ENCODE data around the gene SULT4A1.

SULT4A1 gene

DNA sequence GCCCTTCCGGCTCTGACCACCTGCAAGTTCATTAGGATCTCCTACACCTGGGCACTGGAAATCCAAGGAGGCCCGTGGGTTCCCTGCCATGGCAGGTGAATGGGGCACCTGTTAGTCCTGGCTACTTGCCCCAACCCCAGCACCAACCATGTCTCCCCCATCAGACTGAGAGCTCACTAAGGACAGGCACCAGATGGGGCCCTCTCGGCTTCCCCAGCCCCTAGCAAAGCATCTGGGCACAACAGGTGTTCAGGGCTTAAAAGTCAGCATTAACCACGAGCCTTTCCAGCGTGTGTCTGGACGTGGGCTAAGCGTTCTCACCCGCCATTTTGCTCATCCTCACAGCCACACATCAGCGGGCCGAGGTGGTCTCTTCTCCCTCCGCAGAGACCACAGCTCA lies 2.2 kb downstream of the SULT4A1 start:
- no peak for DNase-seq (ENCODE audit: low spot score)

DNA sequence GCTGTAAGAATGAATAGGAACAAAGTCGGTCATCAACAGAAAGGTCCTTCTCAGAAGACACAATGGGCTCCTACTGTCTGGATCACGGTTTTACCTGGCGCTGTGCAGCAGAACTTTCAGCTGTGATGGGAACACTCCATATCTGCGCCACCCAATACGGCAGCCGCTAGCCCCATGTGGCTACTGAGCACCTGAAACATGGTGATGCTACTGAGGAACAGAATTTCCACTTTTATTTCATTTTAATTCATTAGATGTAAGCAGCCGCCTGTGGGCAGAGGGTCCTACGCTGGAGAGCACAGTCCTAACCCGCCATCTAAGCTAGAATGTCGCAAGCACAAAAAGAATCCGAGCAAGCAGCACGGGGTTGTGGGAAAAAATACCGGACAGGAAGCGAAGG lies 2.7 kb downstream of the SULT4A1 start:
- no peak for DNase-seq (ENCODE audit: low spot score)

- DNase-seq (ENCODE audit: low spot score): no peak
Observed at GRCh38 chr22:43859176-43859575, 3.1 kb downstream of the SULT4A1 start.

GRCh38 chr22:43858156-43858895 lies 4.0 kb downstream of the SULT4A1 start:
- DNase-seq (ENCODE audit: low spot score): no peak

DNA sequence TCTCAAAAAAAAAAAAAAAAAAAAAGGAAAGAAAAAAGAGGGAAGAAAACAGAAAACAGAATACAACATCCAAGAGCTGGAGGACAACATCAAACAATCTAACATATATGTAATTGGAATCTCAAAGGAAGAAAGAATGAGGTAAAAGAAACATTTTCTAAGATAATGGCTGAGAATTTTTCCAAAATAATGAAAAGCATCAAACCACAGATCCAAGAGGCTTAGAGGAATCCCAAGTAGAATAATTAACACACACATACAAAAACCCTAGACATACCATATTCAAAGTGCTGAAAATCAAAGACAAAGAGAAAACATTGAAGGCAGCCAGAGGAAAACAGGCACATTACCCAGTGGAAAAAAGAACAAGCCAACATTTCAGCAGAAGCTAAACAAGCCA lies 4.9 kb downstream of the SULT4A1 start:
- no peak for DNase-seq (ENCODE audit: low spot score)

DNA sequence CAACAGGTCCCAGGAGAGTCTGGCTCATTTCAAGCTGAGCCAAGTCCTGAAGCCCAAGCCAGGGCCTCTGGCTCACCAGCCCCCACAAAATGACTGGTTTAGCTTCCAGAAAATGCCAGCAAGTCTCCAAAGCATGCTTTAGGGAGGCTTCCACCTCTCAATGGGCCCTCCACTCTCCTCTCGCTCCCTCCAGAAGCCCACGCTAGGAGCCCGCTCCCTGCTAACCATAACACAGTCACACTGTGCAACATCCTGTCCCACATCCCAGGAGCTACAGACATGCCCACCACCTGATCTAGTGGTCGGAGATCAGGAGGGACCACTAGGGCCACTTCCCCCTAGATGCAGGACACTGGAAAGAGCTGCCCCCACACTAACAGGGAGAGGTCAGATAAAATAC lies 6.9 kb downstream of the SULT4A1 start:
- DNase-seq (ENCODE audit: low spot score): no peak

- no peak for DNase-seq (ENCODE audit: low spot score)
Observed at GRCh38 chr22:43854786-43855271, 7.5 kb downstream of the SULT4A1 start.

GRCh38 chr22:43854121-43854785 lies 8.1 kb downstream of the SULT4A1 start:
- no peak for DNase-seq (ENCODE audit: low spot score)

- no peak for DNase-seq (ENCODE audit: low spot score)
Observed at GRCh38 chr22:43853328-43853931, 8.9 kb downstream of the SULT4A1 start.

DNA sequence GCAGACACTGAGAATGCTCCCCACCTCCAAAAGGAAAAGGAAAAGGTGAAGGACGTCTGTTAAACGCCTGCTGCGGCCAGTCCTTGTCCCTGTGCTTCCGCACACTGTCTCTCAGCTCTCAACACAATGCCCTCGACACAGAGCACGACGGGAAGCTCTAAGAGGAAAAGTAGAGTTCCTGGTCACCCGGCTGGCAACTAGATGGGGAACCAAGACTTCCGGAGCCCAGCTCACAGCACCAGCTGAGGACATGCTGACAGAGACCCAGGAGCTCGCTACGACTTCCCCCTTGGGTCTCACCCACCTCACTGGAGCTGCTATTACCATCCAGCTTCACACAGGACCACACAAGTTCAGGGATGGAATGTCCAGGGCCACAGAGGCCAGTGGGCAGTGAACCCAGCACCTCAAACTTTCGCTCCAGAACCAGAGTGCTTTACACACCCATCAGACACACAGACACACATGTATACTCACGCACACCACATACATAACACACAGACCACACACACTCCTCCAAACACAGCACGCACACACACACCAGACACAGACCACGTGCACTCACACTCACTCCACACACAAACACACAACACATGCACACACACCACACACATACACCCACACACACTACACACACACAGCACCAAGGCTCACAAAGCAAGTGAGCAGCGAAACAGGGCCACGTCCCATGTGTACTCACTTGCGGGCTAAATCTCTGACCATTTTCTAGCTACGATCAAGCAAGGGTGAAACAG lies 9.6 kb downstream of the SULT4A1 start:
- DNase-seq (ENCODE audit: low spot score): no peak

- DNase-seq (ENCODE audit: low spot score): no peak
Observed at GRCh38 chr22:43851979-43852307, 10.4 kb downstream of the SULT4A1 start.

- DNase-seq (ENCODE audit: low spot score): no peak
Observed at GRCh38 chr22:43851058-43851978, 11.0 kb downstream of the SULT4A1 start.

GRCh38 chr22:43850529-43850928 lies 11.8 kb downstream of the SULT4A1 start:
- no peak for DNase-seq (ENCODE audit: low spot score)

DNA sequence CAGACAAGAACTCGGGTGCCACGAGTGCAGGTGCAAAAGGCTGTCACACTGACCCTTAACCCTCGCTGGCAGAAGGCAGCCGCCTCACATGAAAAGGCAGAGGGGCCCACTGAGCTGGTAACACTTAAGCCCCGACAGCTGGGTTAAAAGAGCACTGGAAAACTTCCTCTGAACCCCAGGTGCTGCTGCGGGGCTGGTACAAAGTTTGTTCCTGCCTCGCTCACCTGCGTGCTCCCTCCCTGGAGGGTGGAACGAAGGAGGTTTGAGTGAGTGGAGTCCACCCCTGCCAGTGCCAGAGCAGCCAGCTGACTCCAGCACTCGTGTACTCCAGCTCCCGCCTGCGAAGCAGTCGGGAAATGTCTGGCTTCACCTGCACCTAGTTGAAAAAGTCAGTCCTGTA lies 12.6 kb downstream of the SULT4A1 start:
- no peak for DNase-seq (ENCODE audit: low spot score)

DNA sequence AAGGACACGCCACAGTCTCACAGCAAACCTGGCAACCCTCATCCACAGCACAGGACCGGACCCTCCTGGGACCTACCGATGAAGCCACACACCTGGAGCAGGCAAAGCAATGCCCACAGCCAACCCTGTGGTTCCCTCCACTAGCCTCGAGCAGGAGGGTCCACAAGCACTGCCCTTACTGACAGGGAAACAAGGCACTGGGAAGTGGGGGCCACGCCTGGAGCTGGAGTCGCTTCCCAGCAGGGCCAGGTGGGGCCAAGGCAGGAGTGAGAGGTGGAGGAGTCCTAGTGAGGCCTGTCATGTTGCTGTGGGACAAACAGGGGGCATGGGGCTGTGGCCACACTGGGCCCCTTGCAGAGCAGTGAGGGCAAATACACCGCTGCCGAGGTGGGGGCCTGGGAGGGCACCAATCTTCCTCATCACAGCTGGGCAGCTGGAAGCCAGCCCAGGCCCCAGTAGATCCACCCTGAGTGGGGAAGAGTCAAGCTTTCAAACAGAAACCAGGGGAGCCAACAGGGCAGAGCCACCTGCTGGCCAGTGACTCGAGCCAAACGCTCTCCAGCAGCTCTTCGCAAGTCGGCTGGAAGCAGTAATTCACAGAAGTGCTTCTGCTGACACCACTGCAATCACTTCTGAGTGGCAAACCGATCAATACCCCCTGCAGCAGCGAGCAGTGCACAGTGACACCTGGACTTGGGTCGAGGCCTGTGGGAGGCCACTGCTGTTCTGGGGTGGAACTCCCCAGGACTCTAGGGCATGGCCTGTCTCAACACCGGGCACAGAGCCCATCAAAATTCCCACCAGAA lies 13.7 kb downstream of the SULT4A1 start:
- no peak for DNase-seq (ENCODE audit: low spot score)

DNA sequence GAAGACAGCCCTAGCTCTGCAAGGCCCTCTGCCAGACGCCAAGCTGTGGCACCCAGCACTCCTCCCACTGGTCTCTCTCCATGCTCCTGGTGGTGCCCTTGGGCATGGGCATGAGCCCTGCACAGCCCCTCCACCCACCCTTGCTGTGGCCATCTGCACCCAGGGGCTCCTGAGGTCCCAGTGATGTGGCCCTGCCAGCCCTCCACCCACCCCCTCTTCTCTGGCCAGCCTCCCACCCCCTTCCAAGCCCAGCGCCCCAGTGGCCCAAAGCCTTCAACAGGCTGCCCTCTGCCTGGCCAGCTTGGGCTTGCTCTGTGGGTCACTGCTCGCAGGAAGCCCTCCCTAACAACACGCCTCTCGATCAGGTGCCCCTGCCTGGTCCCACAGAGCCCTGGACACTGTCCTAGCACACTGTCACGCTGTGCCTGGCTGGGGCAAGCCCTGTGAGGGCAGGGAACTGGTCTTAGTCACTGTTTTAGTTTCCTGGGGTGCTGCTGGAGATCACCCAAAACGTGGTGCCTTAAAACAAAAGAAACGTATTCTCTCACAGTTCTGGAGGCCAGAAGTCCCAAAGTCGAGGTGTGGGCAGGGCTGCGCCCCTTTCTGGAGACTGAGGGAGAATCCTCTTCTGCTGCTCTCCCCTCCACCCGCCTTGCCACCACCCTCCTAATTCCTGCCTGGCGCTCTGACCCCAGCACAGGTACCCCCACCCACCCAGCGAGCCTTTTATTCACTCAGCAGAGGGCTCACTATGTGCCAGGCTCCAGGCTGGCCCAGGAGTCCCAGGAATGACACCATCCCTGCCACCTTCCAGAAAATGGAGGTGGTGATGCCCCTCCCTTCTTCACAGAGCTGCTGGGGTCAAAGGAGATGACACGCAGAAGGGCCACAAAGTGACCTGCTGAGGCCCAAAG lies 14.7 kb downstream of the SULT4A1 start:
- no peak for DNase-seq (ENCODE audit: low spot score)

- no peak for DNase-seq (ENCODE audit: low spot score)
Observed at GRCh38 chr22:43846966-43847365, 15.3 kb downstream of the SULT4A1 start.

DNA sequence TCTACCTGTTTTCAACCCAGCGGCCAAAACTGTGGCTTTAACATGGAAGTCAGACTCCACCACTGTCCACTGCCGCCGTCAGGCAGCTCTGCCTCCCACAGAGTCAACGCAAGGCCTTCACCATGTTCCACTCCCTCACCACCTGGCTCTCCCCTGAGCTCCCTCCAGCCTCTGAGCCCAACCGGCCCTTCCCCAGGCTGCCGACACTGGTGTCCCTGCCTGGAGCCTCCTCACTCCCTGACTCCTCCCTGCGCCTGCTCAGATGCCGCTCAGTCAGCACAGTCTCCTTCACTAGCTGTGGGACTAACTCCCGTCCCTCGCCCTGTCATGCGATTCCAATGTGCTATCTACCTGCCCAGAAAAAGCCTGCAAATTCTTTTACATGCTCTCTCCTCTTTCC lies 16.3 kb downstream of the SULT4A1 start:
- DNase-seq (ENCODE audit: low spot score): no peak

All from NAMALWA (cell line).